AG20443 (cell line): ENCODE data around the gene TYMS.
A peak's percentile ranks its signal among the peaks of the same experiment; 100 is the strongest.

Source experiments
- DNase-seq: peaks from one replicate; pipeline ENCODE4 v3.0.0; 2012; ENCODE audit warnings: low spot score, mixed read lengths

Gene TYMS

GRCh38 chr18:712401-713134 is 55.1 kb downstream of the TYMS start, which contains the start of gene ENOSF1:
Gene ENOSF1, minus strand, starts transcription at chr18:712630. Its CDS starts 43 bp downstream, at chr18:712587.
- DNase-seq, result peak; percentile 97

GRCh38 chr18:713135-713490 is 55.7 kb downstream of the TYMS start:
- no peak for DNase-seq

GRCh38 chr18:715626-716025 is 58.2 kb downstream of the TYMS start:
- peak; percentile 26 for DNase-seq

GRCh38 chr18:717003-717402 is 59.5 kb downstream of the TYMS start:
- no peak for DNase-seq
